Measurements from ENCODE around the gene TMEM229A. TPM values are rescaled to one million over a fixed set of nuclear protein-coding genes. Genes with fewer than 3 reads are reported as not detected.

TMEM229A gene
- total and polyA plus RNA-seq, 2 of the 8 experiments (the other 6 are each of a cell fraction or from before 2014, with no cell fraction given), result 0.33 to 0.54 TPM

DNA sequence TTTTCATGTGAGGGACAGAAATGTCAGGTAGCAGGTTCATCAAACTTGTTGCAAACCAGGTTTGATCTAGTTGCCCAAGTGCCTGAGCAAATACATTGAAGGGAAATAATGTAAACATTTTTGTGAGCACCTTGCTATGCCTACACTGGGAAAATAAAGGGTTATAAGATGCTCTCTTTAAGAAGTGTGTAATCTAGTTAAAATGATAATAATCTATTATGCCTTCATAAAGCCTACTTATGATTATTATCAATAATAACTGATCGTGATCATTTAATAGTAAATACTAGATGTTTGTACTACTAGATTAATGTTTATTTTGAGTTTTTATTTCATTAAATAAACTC lies 1.9 kb upstream of the TMEM229A start:
- Histone ChIP-seq H3K4me1 (replicated peaks in 1 of 4; ENCODE audit: control insufficient read depth in 3 of 4, insufficient read depth in 4 of 4, low read length in 3 of 4) (peaks cover 2 to 9% (median 5%) of the 10 kb centered on the region in 4 experiments; a peak in 6 of 7 replicates), H3K4ac (replicated peaks; ENCODE audit: insufficient read length, low read depth, low read length) (no peak overlapping the region), H4K8ac (ENCODE audit: extremely low read depth, insufficient read depth, low read length) (no peak overlapping the region), H3K4me2 (ENCODE audit: insufficient read depth in 1 of 2, low read depth in 2 of 2, low read length in 2 of 2) (no peak overlapping the region; a peak in 1 of 4 replicates), H2BK15ac (ENCODE audit: low read length) (no peak overlapping the region), H3K56ac (replicated peaks; ENCODE audit: insufficient read length, low read depth, low read length) (no peak overlapping the region), H4K91ac (replicated peaks; ENCODE audit: insufficient read length, low read length) (no peak overlapping the region), H2AK5ac (ENCODE audit: low read depth, low read length) (no peak overlapping the region), H2AFZ (ENCODE audit: low read length) (no peak overlapping the region), H2BK120ac (replicated peaks; ENCODE audit: low read depth, low read length) (no peak overlapping the region), H2BK20ac (ENCODE audit: low read length) (no peak overlapping the region), H3K18ac (ENCODE audit: extremely low read depth, low read length) (no peak overlapping the region), H3K9ac (replicated peaks in 1 of 4; ENCODE audit: extremely low read depth in 1 of 4, low read depth in 3 of 4, low read length in 3 of 4) (no peak overlapping the region), H3K79me1 (ENCODE audit: low read depth, low read length) (no peaks in the 10 kb centered on the region), H3K27me3 (replicated peaks in 1 of 4; ENCODE audit: control insufficient read depth in 3 of 4, extremely low read depth in 1 of 4, insufficient read depth in 3 of 4, low read length in 3 of 4) (peaks cover 0 to 31% (median 12%) of the 10 kb centered on the region in 4 experiments; a peak in 6 of 7 replicates), H4K20me1 (replicated peaks in 1 of 2; ENCODE audit: control insufficient read depth in 1 of 2, insufficient read depth in 2 of 2, low read length in 2 of 2) (no peaks in the 10 kb centered on the region), H3K23ac (ENCODE audit: insufficient read length) (no peak overlapping the region), H2BK12ac (ENCODE audit: low read depth, low read length) (no peak overlapping the region), H3K79me2 (ENCODE audit: control insufficient read depth in 1 of 2, insufficient read depth in 2 of 2, low read length in 2 of 2) (no peaks in the 10 kb centered on the region), H3K4me3 (ENCODE audit: extremely low read depth in 1 of 4, insufficient read depth in 2 of 4, low read depth in 3 of 4, low read length in 4 of 4) (no peak overlapping the region), H4K5ac (ENCODE audit: insufficient read length, low read depth, low read length) (no peak overlapping the region), H3K9me3 (ENCODE audit: insufficient read depth in 2 of 2, low read depth in 1 of 2, low read length in 1 of 2) (no peaks in the 10 kb centered on the region), H3K23me2 (ENCODE audit: low read depth, low read length) (peaks cover 10% of the 10 kb centered on the region; the same call in 1 of the 2 replicates), H3K36me3 (ENCODE audit: control insufficient read depth in 2 of 4, insufficient read depth in 4 of 4, low read length in 3 of 4) (no peaks in the 10 kb centered on the region), H3K14ac (ENCODE audit: insufficient read length) (no peak overlapping the region), H3K27ac (ENCODE audit: low read depth, low read length) (no peak overlapping the region), H2BK5ac (ENCODE audit: low read depth, low read length) (no peak overlapping the region)
- TF ChIP-seq TCF12 (IDR thresholded peaks at IDR 0.05; ENCODE audit: low read depth, low read length) (no peak), BRCA1 (IDR thresholded peaks at IDR 0.05; ENCODE audit: low read depth, low read length) (no peak), RNF2 (IDR thresholded peaks at IDR 0.05; ENCODE audit: borderline replicate concordance, low read depth, low read length, missing control alignments, poor library complexity, severe bottlenecking) (no peak), RBBP5 (IDR thresholded peaks at IDR 0.05; ENCODE audit: borderline replicate concordance, low read depth, low read length) (no peak), POU5F1 (IDR thresholded peaks at IDR 0.05; ENCODE audit: low read depth, low read length) (no peak), SP2 (IDR thresholded peaks at IDR 0.05; ENCODE audit: low read length) (no peak), SP4 (IDR thresholded peaks at IDR 0.05; ENCODE audit: low read length) (no peak), TBP (IDR thresholded peaks at IDR 0.05; ENCODE audit: low read depth, low read length) (no peak), RAD21 (IDR thresholded peaks at IDR 0.05 in 1 of 2, conservative IDR thresholded peaks at IDR 0.05 in 1 of 2; ENCODE audit: low read depth in 2 of 2, low read length in 2 of 2) (no peak)
- TF ChIP-seq, protein P1, sequence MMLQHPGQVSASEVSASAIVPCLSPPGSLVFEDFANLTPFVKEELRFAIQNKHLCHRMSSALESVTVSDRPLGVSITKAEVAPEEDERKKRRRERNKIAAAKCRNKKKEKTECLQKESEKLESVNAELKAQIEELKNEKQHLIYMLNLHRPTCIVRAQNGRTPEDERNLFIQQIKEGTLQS (IDR thresholded peaks at IDR 0.05; ENCODE audit: insufficient read depth, low read depth, low read length), result no peak
- TF ChIP-seq, protein P2, sequence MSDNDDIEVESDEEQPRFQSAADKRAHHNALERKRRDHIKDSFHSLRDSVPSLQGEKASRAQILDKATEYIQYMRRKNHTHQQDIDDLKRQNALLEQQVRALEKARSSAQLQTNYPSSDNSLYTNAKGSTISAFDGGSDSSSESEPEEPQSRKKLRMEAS (IDR thresholded peaks at IDR 0.05), result no peak
- DNase-seq (ENCODE audit: low read depth in 1 of 2, low spot score in 2 of 2) (no peak), FAIRE-seq (no peak)
- ChIA-PET CTCF (ENCODE audit: partially characterized antibody) (no interaction called here), POLR2A (ENCODE audit: partially characterized antibody) (no interaction called here)
- 88% methylated on average over 1 of the region's 1 CpG; no CpG with 5 or more reads in 1 of the 2 experiments for WGBS, 2 experiments (ENCODE audit: extremely low coverage in 1 of 2, insufficient coverage in 1 of 2, insufficient read length in 1 of 2, insufficient replicate concordance in 2 of 2, low coverage in 1 of 2, low lambda C conversion rate in 2 of 2, missing lambda C conversion rate in 1 of 2)
